Hepatocyte (in vitro differentiated cells): ENCODE data around the gene FN1.

Experiments
- EZH2 ChIP-seq: fragments of 200-600 bp; sonication (generic); IDR thresholded peaks from 2 replicates; pipeline ENCODE4 v1.6.1; 2016; ENCODE audit warnings: antibody characterized with exemption, mild to moderate bottlenecking, borderline replicate concordance
- EZH2phosphoT487 ChIP-seq: fragments of 200-600 bp; sonication (generic); IDR thresholded peaks from one replicate; pipeline ENCODE4 v1.6.1; 2018; ENCODE audit warnings: antibody characterized with exemption, mild to moderate bottlenecking, low read depth, moderate library complexity; ENCODE audit not compliant: unreplicated experiment, severe bottlenecking
- TF ChIP-seq, protein P1 (sequence below): fragments of 200-600 bp; sonication (generic); IDR thresholded peaks from 2 replicates; pipeline ENCODE4 v1.5.1; 2016; ENCODE audit warnings: antibody characterized with exemption, mild to moderate bottlenecking; ENCODE audit not compliant: poor library complexity

GRCh38 chr2:215416656-215417055 lies 19.2 kb downstream of the FN1 start:
- TF ChIP-seq EZH2, result no peak
- TF ChIP-seq, protein P1, sequence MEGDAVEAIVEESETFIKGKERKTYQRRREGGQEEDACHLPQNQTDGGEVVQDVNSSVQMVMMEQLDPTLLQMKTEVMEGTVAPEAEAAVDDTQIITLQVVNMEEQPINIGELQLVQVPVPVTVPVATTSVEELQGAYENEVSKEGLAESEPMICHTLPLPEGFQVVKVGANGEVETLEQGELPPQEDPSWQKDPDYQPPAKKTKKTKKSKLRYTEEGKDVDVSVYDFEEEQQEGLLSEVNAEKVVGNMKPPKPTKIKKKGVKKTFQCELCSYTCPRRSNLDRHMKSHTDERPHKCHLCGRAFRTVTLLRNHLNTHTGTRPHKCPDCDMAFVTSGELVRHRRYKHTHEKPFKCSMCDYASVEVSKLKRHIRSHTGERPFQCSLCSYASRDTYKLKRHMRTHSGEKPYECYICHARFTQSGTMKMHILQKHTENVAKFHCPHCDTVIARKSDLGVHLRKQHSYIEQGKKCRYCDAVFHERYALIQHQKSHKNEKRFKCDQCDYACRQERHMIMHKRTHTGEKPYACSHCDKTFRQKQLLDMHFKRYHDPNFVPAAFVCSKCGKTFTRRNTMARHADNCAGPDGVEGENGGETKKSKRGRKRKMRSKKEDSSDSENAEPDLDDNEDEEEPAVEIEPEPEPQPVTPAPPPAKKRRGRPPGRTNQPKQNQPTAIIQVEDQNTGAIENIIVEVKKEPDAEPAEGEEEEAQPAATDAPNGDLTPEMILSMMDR, result no peak
- no peak for TF ChIP-seq EZH2phosphoT487
